Measurements from ENCODE around the gene FAM20A.

FAM20A gene

GRCh38 chr17:68608515-68609130, 7.5 kb upstream of the FAM20A start:
- no peak for DNase-seq

DNA sequence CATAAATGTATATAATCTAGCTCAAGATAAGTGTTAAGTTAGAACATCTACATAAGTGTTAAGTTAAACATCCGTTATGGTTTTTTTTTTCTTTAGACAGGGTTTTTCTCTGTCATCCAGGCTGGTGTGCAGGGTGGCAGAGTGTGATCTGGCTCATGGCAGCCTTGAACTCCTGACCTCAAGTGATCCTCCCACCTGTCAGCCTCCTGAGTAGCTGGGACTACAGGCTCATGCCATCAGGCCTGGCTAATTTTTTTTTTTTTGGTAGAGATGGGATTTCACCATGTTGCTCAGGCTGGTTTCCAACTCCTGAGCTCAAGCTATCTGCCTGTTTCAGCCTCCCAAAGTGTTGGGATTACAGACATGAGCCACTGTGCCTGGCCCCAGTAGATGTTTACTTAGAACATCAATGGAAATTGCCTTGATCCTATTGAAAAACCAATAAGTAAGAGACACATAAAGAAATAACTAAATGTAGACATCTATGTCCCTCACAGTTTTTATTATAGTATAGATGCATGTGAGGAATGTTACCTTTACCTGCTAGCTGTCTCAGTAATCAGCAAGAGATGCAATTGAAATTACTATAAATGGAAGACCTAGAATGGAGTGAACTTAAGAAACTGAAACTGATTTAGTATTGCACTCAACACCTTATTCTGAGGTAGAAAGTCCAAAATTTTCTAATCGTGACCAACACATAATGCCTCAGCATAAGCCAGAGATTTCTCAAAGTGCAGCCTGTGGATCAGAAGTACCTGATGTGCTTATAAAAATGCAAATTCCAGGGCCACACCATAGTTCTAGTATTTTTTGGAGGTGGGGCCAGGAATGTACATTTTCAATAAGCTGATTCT, 5.5 kb upstream of the FAM20A start:
- no peak for DNase-seq

- DNase-seq, result no peak
Observed at GRCh38 chr17:68605914-68606313, 4.7 kb upstream of the FAM20A start.

DNA sequence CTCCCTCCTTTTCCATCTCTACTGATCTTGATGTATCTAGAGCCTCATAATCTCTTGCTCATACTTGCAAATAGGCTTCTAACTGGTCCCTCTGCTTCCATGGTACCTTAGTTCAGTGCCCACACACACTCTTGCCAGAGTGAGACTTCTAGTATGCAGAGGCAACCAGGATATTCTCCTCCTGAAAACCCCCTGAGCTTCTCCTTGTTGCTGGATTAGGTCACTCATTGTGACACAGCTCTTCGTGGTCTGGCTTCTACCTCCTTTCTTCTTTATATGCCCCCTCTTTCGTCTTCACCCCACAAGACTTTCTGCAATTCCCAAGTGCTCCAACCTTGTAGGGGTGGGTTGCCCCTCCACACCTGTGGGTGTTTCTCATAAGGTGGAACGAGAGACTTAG, 2.5 kb upstream of the FAM20A start:
- no peak for DNase-seq

DNA sequence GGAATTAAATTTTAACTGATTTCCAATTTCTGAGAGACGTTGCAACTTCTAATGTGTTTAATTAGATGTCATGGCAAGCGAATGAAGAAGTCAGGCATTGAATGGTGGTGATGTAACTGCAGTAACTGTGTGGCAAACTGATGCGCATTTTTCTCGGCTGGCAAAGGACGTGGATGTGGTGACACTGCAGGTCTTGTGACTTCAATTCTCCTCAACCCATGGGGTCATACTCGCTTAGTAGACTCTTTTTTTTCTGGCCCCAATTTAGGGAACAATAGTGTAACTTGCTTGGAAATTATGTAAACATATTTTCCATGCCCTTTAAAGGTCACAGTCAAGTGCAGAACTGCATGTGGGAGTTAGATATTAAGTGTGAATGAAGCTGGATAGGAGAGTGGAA, 1.9 kb upstream of the FAM20A start:
- no peak for DNase-seq

- DNase-seq, result no peak
Observed at GRCh38 chr17:68602289-68602688, 1.1 kb upstream of the FAM20A start.

- DNase-seq, result no peak
Observed at GRCh38 chr17:68601565-68602288, 560 bp upstream of the FAM20A start.

DNA sequence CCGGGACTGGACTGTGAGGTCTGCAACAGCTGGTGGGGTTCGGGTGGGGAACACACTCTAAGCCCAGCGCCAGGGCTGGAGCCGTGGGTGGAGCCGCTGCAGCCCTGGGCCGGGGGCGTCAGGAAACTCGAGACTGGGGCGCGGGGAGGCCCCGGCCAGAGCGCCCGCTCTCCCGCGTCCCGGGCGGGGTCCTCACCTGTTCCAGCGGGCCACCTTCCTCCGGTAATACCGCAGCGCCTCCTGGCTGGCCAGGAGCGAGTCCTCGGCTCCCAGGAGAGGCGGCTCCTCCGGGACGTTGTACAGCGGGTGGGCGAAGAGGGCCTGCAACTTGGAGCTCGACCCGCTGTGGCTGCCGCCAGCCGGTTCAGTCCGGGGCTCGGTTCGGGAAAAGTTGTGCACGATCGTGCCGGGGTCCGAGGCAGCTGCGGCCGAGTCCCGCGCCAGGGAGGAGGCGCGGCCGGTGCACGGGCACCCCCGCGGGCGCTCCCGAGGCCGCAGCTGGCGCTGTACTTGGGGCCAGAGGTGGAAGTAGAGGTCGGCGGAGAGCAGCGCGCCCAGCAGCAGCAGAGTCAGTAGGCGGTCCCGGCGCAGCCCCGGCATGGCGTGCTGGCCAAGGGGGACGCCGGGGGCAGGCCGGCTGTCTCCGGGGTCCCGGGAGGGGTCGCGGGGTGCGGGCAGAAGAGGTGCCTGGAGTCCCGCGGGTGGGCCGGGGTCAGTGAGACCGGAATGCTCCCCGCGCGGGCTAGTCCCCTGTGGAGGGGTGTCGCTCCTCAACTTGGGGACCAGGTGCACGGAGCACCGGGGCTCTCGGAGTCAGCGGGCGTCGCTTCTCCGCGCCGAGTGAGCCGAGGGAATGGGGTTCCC, 868 bp downstream of the FAM20A start:
- peak; percentile 76 for DNase-seq

DNA sequence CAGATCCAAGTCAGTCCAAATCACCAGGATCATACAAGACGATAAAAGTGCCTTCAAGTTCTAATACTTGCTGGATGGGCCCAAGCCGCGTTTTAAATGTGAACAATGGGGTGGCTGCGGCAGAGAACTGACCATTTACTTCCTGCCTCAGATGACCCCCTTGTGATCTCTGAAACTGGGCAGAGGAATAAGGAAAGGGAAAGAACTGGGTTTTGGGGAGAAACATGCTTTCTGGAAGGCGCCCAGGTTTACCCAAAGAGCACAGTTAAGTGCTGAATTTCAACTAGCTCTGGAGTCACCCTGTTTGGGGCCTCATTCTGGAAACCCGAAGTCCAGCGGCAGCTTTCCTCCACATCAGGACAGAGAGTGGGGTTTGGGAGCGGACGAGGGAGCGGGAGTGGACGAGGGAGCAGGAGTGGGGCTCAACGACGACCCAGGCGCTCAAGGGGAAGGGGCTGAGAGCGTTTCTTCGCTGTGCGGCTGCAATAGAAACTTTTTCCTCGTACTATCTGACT, 1.6 kb downstream of the FAM20A start:
- no peak for DNase-seq

GRCh38 chr17:68599091-68599490, 2.1 kb downstream of the FAM20A start:
- DNase-seq, result no peak

DNA sequence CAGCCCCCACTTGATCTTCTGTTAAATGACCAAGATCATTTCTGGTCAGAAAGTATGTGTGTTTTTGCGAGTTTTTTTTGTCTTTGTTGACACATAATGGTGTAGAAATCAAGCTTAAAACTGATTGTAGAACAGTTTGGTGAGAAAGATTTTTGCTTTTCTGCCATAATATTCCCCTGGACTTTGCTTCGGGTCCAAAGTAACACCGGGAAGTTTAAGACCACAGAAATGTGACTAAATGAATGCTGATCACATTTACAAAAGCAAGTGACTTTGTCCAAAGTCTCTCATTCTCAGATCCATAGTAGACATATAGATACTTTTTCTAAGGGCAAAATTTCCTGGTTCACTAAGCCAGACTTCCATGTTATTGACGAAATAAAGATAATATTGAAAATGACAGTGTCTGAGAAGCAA, 2.6 kb downstream of the FAM20A start:
- DNase-seq, result no peak

DNA sequence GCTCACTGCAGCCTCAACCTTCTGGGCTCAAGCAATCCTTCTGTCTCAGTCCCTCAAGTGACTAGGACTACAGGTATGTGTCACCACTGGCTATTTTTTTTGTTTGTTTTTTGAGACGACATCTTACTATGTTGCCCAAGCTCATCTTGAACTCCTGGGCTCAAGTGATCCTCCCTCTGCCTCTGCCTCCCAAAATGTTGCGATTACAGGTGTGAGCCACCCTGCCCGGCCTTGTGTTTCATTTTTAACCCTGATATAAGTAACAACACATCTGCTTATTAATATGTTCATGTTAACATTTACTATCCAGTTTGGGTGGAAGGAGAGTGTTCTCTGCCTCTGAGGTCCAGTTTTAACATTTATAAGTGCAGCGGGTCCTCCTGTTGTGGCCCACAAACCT, 3.1 kb downstream of the FAM20A start:
- DNase-seq, result no peak

GRCh38 chr17:68596411-68596945, 4.7 kb downstream of the FAM20A start:
- no peak for DNase-seq

- DNase-seq, result no peak
Observed at GRCh38 chr17:68595986-68596385, 5.2 kb downstream of the FAM20A start.

DNA sequence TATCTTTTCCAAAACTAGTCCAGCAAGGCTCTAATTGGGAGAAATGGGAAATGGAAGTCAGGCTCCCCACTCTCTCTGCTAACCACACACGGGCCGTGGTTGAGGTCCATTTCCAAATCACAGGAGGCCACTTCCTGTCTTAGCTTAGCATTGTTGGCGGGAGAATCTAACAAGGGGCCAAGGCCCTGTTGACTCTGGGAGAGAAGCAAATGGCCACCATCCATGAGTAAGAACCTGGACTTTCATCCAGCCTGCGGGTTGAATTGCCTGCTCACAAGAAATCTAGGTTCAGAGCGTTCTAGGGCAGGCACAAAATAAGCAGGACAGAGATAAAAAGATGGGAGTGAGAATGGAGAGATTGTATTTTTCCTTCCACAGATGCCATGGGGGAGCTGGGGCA, 5.7 kb downstream of the FAM20A start:
- DNase-seq, result no peak

GRCh38 chr17:68594552-68594951, 6.6 kb downstream of the FAM20A start:
- no peak for DNase-seq

DNA sequence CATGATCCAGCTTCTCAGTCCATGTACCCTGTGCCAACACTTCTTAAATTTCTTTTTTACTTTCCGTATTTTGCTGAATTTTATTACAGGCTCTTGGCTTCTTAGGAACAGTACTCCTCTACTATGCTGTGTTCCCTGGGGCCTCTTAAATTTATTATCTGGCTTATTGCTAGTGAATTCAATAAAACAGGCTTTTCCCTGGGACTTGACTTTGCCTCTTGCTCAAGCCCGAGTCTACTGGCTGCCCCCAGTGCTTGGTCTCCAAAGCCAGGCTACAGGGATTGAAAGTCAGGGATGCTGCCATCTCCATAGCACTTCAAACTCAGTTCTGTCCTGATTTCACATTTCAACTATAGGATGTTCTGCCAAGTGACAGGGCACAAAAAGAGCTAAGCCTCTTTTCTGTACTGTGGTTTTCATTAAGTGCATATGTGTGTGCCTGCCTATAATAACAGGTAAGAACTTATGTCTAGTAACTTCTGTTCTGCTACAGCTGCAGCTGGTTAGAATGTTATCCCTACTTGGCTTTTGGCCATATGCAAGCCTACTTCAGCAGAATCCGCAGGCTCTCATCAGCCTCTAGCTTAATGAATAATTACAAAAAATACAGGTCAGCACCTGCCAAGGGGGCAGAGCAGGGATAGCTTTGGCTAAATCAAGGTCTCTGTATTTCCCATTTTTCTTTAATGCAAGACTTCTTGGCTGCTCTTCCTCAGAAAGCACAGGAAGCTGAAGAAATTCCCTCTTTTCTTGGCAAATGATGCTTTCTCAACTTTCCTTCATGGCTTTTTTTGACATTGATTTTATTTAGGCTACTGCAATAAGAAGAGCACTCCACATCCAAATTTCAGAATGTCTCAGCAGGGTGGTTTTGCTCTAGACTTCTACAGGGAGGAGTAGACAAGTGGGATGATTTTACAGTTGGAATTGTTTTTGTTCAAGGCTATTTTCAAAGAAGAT, 8.2 kb downstream of the FAM20A start:
- peak; percentile 63 for DNase-seq

DNA sequence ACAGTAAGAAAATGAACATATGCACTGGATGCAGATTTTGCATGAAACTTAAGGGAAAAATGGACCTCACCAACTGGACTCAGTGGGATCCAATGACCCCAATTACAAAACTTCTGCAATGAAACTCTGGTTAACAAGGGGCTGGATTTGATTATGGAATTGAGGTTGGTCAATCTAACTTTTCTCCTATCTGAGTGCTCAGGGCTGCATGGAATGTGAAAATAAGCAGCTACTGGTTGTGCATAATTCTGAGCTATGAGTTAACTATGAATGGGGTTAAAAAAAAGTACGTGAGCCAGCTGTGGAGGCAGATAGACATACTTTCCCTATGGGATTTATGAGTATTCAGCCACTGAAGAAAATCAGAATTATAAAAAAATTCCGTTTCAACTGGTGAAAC, 9.2 kb downstream of the FAM20A start:
- no peak for DNase-seq

DNA sequence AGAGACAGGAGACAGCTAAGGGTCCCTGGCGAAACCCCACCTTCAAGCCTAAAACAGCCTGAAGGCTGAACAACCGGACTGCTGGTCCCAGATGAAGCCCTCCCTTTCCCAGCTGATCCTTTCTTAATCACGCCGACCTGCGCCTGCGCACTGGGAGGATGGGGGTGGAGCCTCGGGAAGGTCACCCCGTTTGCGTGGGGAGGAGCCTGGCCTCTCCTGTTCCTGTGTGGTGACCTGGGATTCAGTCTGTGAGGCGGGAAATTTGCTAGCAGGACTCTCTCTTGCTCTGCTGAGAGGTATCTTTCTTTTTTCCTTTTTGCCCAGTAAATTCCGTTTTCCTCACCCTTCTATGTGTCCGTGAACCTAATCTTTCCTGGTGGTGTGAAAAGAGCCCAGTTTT, 9.6 kb downstream of the FAM20A start:
- no peak for DNase-seq

DNA sequence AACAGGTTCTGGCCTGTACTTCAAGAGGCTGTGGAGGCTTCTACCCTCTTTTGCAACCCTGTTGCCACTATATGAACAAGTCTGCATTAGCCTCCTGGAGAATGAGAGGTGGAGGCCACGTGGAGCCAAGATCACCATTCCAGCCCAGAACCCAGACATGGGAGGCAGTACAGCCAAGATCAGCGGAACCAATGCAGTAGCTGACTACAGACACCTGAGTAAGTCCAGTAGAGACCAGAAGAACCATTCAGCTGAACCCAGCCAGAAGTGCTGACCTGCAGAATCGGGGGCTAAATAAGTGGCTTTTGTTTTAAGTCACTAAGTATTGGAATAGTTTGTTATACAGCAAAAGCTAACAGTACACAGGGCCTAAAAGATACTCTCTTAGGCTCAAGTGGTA, 12.1 kb downstream of the FAM20A start:
- DNase-seq, result no peak

GRCh38 chr17:68588362-68588761, 12.8 kb downstream of the FAM20A start:
- DNase-seq, result no peak
